Endothelial cell of umbilical vein (primary cell): ENCODE data around the gene PLCG2. TPM values are rescaled to one million over a fixed set of nuclear protein-coding genes. Genes with fewer than 3 reads are reported as not detected.

Experiments used
- BruUV-seq: library from RNA; stranded (reverse); fragments of 400-500 nt; replicated peaks from 2 replicates; lab custom pipeline; 2021; lab: Mats Ljungman, UMichigan
- CTCF ChIA-PET: fragments of 300-600, 350-600 bp; sonication (Branson Sonifier 250); formaldehyde crosslinking; loops from one replicate; lab custom pipeline; 2021; ENCODE audit warnings: antibody characterized with exemption, inconsistent platforms; lab: Charles Lee
- POLR2A ChIA-PET: fragments of 300-600, 350-600 bp; sonication (Branson Sonifier 250); formaldehyde crosslinking; loops from one replicate; lab custom pipeline; 2021; ENCODE audit warnings: antibody characterized with exemption, inconsistent platforms; lab: Charles Lee
- DNase-seq: peaks from one replicate; pipeline ENCODE4 v3.0.0-alpha.2; 2011; ENCODE audit warnings: low read depth, low spot score
- FAIRE-seq: peaks from 2 replicates; lab custom pipeline; 2011; peaks lifted over from hg19 to GRCh38; lab: Jason Lieb, UNC
- H2AFZ ChIP-seq: 2 replicates; pipeline ENCODE4 v1.6.0; 2012; ENCODE audit warnings: low read depth, low read length, control low read depth, inconsistent platforms
- H3K27ac ChIP-seq: 2 replicates; pipeline ENCODE4 v1.5.1; 2011; ENCODE audit warnings: low read depth, mild to moderate bottlenecking, control low read depth, low read length, moderate library complexity; ENCODE audit not compliant: insufficient read depth
- H3K27me3 ChIP-seq, 2 experiments: 2 replicates each; pipeline versions ENCODE4 v1.6.0 to v1.6.1; 2011; ENCODE audit warnings: low read length in 2 of 2, mixed read lengths in 1 of 2; ENCODE audit not compliant: control insufficient read depth in 2 of 2, insufficient read depth in 2 of 2
- H3K36me3 ChIP-seq, 2 experiments: 2 replicates in 1 of 2; 3 replicates in 1 of 2; pipeline ENCODE4 v1.5.1; 2011; ENCODE audit warnings: low read length in 2 of 2, mild to moderate bottlenecking in 1 of 2, moderate library complexity in 1 of 2; ENCODE audit not compliant: control insufficient read depth in 2 of 2, insufficient read depth in 2 of 2; ENCODE audit errors: extremely low read depth in 1 of 2
- H3K4me1 ChIP-seq: 3 replicates; pipeline ENCODE4 v1.5.1; 2011; ENCODE audit warnings: mild to moderate bottlenecking, low read length; ENCODE audit not compliant: control insufficient read depth, insufficient read depth; ENCODE audit errors: extremely low read depth
- H3K4me2 ChIP-seq: 2 replicates; pipeline ENCODE4 v1.6.1; 2011; ENCODE audit warnings: low read length, control low read depth, mixed read lengths; ENCODE audit not compliant: insufficient read depth
- H3K4me3 ChIP-seq, 3 experiments: fragments of 200-600 bp in 1 of 3; sonication (generic), shearing (Covaris generic) in 1 of 3; replicated peaks in 1 of 3; 2 replicates each; pipeline ENCODE4 v1.5.1; 2011 to 2016; ENCODE audit warnings: control low read depth in 3 of 3, low read length in 3 of 3, mild to moderate bottlenecking in 2 of 3, inconsistent platforms in 1 of 3, low read depth in 1 of 3, moderate library complexity in 1 of 3; ENCODE audit not compliant: insufficient read depth in 1 of 3
- H3K79me2 ChIP-seq: 2 replicates; pipeline ENCODE4 v1.6.0; 2012; ENCODE audit warnings: low read length, inconsistent platforms; ENCODE audit not compliant: control insufficient read depth, insufficient read depth
- H3K9ac ChIP-seq: replicated peaks from 2 replicates; pipeline ENCODE3; 2011; ENCODE audit warnings: low read length, control low read depth; ENCODE audit not compliant: insufficient read depth; ENCODE audit errors: extremely low read depth
- H3K9me1 ChIP-seq: replicated peaks from 3 replicates; pipeline ENCODE4 v1.6.0; 2011; ENCODE audit warnings: mild to moderate bottlenecking, low read length; ENCODE audit not compliant: control insufficient read depth, insufficient read depth; ENCODE audit errors: extremely low read depth
- H3K9me3 ChIP-seq: replicated peaks from 2 replicates; pipeline ENCODE4 v1.5.1; 2012; ENCODE audit warnings: low read length, inconsistent platforms; ENCODE audit not compliant: control insufficient read depth, insufficient read depth
- H4K20me1 ChIP-seq: replicated peaks from 2 replicates; pipeline ENCODE3; 2011; ENCODE audit warnings: mild to moderate bottlenecking, low read length; ENCODE audit not compliant: control insufficient read depth, insufficient read depth; ENCODE audit errors: extremely low read depth
- CTCF ChIP-seq, 2 donors: IDR thresholded peaks; 1 replicate in 1 of 2; 2 replicates in 1 of 2; pipeline ENCODE4 v1.5.1; 2011; ENCODE audit warnings: low read length in 2 of 2, mild to moderate bottlenecking in 2 of 2, moderate library complexity in 2 of 2, control low read depth in 1 of 2, inconsistent platforms in 1 of 2, low read depth in 1 of 2; ENCODE audit not compliant: insufficient read depth in 1 of 2; ENCODE audit errors: extremely low read depth in 1 of 2
- EZH2 ChIP-seq: IDR thresholded peaks from 2 replicates; pipeline ENCODE4 v1.6.1; 2012; ENCODE audit warnings: borderline replicate concordance, low read depth, mild to moderate bottlenecking, moderate library complexity, low read length, inconsistent platforms; ENCODE audit not compliant: severe bottlenecking
- FOS ChIP-seq: IDR thresholded peaks from 2 replicates; pipeline ENCODE4 v1.6.1; 2011; ENCODE audit warnings: mild to moderate bottlenecking, low read length, moderate library complexity, borderline replicate concordance; ENCODE audit not compliant: insufficient read depth
- GATA2 ChIP-seq: IDR thresholded peaks from 2 replicates; pipeline ENCODE4 v1.7.0; 2011; ENCODE audit warnings: low read depth, mild to moderate bottlenecking, moderate library complexity, mixed read lengths, low read length; ENCODE audit not compliant: insufficient read length, insufficient read depth
- JUN ChIP-seq: IDR thresholded peaks from 2 replicates; pipeline ENCODE4 v1.6.1; 2011; ENCODE audit warnings: borderline replicate concordance, low read depth; ENCODE audit not compliant: insufficient read length, insufficient read depth
- MAX ChIP-seq: IDR thresholded peaks from 2 replicates; pipeline ENCODE4 v1.6.1; 2011; ENCODE audit not compliant: insufficient read depth, insufficient read length
- MYC ChIP-seq: IDR thresholded peaks from one replicate; pipeline ENCODE4 v1.6.1; 2011; ENCODE audit warnings: mild to moderate bottlenecking, low read depth, low read length
- POLR2A ChIP-seq: IDR thresholded peaks from 2 replicates; pipeline ENCODE4 v1.6.1; 2012; ENCODE audit warnings: low read depth, mild to moderate bottlenecking, control low read depth, low read length
- POLR2AphosphoS5 ChIP-seq: IDR thresholded peaks from 2 replicates; pipeline ENCODE4 v1.6.1; 2012; ENCODE audit warnings: low read depth, mild to moderate bottlenecking, control low read depth, low read length, moderate library complexity; ENCODE audit not compliant: insufficient read depth
- dilution Hi-C: fragments of 300-500 bp; cut with MboI; formaldehyde crosslinking; loops from one replicate; pipeline ENCODE4 v1.15.0; 2019; ENCODE audit warnings: low sequenced_read_pairs; ENCODE audit not compliant: extremely low pct_ligation_motif_present
- intact Hi-C: fragments of 100-400 bp; cut with micrococcal nuclease; formaldehyde crosslinking; loops from one replicate; pipeline ENCODE4 v1.10.0; 2022
- polyA plus RNA-seq, 4 experiments: library from polyadenylated mRNA; depleted of rRNA in 3 of 4; stranded (reverse) in 3 of 4; unstranded in 1 of 4; fragments of >200 nt; gene quantifications; 2 replicates each; pipeline versions ENCODE4 v1.2.1 to v1.2.3, GENCODE V29; 2011 to 2012; ENCODE audit warnings: missing spikeins in 1 of 4
- total RNA-seq: library from RNA; stranded (reverse); gene quantifications from 2 replicates; pipeline ENCODE4 v1.2.3, GENCODE V29; 2021

Gene PLCG2
- total and polyA plus RNA-seq, 2 donors (not counting 3 experiments of a cell fraction or from before 2014, with no cell fraction given) = 10.8 to 13.6 TPM

- Histone ChIP-seq H3K4me3 (no peak overlapping the region), H3K4me2 (no peak overlapping the region), H3K9me3 (no peaks in the 10 kb centered on the region), H3K79me2 (no peaks in the 10 kb centered on the region), H3K27ac (no peak overlapping the region), H3K9ac (no peak overlapping the region), H3K4me1 (no peaks in the 10 kb centered on the region), H4K20me1 (no peaks in the 10 kb centered on the region), H3K27me3 (peaks cover 0 to 4% of the 10 kb centered on the region in 2 experiments), H2AFZ (no peak overlapping the region), H3K36me3 (no peaks in the 10 kb centered on the region), H3K9me1 (no peaks in the 10 kb centered on the region)
- FAIRE-seq = no peak
- no TSS peak for BruUV-seq
- intact Hi-C loops = no loop called here
- CTCF ChIA-PET = interaction anchor here (2.5 kb wide), 1 partner anchor 263 kb away, joined by 8 read pairs; no protein-coding TSS in a partner anchor
- POLR2A ChIA-PET = no interaction called here
- DNase-seq = no peak
- no peak for TF ChIP-seq MYC
- TF ChIP-seq JUN = no peak
- TF ChIP-seq POLR2A = no peak
- no peak for TF ChIP-seq FOS
- no peak for TF ChIP-seq POLR2AphosphoS5
- no peak for TF ChIP-seq EZH2
- no peak for TF ChIP-seq MAX
- TF ChIP-seq GATA2 = no peak
- TF ChIP-seq CTCF (IDR thresholded peaks at IDR 0.05; ENCODE audit: extremely low read depth in 1 of 2, insufficient read depth in 1 of 2, low read depth in 1 of 2, low read length in 2 of 2) = no peak
- dilution Hi-C loops = no loop called here
Observed at GRCh38 chr16:81967358-81967757, 188.3 kb downstream of the PLCG2 start.
